ENCODE results near the gene CYB561D1.

Gene CYB561D1

DNA sequence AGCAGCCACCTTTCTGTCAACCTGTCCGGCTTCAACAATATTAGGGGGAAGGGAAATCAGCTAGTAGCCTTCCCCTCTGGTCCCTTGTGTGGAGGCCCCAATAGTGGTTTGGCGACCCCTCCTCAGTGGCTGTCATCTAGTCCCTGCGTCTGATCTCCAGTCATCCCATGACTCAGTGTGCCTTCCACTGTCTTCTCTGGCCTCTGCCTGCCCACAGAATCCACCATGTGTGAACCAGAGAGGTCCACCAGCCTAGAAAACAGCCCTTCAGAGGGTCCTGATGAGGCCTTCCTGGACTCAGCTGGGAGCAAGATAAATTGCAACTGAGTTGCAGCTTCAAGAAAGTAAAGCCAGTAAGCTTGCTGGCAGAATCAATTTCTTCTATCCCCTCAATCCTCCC lies 14.0 kb upstream of the CYB561D1 start:
- Histone ChIP-seq H3K4me3 (replicated peaks; ENCODE audit: insufficient read depth, low read length) (no peak overlapping the region), H3K27me3 (ENCODE audit: insufficient read depth, poor library complexity, severe bottlenecking) (peaks cover 4% of the 10 kb centered on the region), H3K27ac (replicated peaks) (no peak overlapping the region)
- TF ChIP-seq, protein P1, sequence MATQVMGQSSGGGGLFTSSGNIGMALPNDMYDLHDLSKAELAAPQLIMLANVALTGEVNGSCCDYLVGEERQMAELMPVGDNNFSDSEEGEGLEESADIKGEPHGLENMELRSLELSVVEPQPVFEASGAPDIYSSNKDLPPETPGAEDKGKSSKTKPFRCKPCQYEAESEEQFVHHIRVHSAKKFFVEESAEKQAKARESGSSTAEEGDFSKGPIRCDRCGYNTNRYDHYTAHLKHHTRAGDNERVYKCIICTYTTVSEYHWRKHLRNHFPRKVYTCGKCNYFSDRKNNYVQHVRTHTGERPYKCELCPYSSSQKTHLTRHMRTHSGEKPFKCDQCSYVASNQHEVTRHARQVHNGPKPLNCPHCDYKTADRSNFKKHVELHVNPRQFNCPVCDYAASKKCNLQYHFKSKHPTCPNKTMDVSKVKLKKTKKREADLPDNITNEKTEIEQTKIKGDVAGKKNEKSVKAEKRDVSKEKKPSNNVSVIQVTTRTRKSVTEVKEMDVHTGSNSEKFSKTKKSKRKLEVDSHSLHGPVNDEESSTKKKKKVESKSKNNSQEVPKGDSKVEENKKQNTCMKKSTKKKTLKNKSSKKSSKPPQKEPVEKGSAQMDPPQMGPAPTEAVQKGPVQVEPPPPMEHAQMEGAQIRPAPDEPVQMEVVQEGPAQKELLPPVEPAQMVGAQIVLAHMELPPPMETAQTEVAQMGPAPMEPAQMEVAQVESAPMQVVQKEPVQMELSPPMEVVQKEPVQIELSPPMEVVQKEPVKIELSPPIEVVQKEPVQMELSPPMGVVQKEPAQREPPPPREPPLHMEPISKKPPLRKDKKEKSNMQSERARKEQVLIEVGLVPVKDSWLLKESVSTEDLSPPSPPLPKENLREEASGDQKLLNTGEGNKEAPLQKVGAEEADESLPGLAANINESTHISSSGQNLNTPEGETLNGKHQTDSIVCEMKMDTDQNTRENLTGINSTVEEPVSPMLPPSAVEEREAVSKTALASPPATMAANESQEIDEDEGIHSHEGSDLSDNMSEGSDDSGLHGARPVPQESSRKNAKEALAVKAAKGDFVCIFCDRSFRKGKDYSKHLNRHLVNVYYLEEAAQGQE (IDR thresholded peaks at IDR 0.05; ENCODE audit: insufficient replicate concordance, low read depth): no peak
- no peak for TF ChIP-seq POLR2AphosphoS5 (IDR thresholded peaks at IDR 0.05; ENCODE audit: low read depth)
- TF ChIP-seq, protein P2, sequence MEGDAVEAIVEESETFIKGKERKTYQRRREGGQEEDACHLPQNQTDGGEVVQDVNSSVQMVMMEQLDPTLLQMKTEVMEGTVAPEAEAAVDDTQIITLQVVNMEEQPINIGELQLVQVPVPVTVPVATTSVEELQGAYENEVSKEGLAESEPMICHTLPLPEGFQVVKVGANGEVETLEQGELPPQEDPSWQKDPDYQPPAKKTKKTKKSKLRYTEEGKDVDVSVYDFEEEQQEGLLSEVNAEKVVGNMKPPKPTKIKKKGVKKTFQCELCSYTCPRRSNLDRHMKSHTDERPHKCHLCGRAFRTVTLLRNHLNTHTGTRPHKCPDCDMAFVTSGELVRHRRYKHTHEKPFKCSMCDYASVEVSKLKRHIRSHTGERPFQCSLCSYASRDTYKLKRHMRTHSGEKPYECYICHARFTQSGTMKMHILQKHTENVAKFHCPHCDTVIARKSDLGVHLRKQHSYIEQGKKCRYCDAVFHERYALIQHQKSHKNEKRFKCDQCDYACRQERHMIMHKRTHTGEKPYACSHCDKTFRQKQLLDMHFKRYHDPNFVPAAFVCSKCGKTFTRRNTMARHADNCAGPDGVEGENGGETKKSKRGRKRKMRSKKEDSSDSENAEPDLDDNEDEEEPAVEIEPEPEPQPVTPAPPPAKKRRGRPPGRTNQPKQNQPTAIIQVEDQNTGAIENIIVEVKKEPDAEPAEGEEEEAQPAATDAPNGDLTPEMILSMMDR (IDR thresholded peaks at IDR 0.05; ENCODE audit: insufficient read depth, low read length): no peak
- TF ChIP-seq GABPA (IDR thresholded peaks at IDR 0.05; ENCODE audit: low read depth): no peak
- no peak for TF ChIP-seq SPI1 (IDR thresholded peaks at IDR 0.05; ENCODE audit: borderline replicate concordance, low read depth)
- no peak for DNase-seq (ENCODE audit: low read depth in 1 of 2, low spot score in 1 of 2)

DNA sequence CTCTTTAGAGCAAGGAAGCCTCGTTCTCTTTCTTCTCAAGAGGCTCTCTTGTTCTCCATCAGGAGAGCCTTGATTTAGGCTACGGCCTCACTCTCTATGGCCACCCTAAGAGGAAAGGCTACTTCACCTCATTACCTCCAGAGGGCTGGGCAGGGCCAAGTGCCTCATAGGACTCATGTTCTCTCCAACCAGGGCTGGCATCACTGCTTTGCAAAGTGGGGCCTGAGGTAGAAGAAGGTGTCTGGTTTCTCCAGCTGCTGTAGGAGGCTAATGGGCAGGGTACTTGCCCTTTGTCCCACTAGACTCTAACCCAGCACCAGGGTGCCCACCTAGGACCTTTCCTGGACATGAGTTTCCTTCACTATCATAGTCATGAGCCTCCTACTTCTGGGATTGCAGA lies 12.2 kb upstream of the CYB561D1 start:
- no peak for TF ChIP-seq POLR2AphosphoS5 (IDR thresholded peaks at IDR 0.05; ENCODE audit: low read depth)
- no peak for TF ChIP-seq SPI1 (IDR thresholded peaks at IDR 0.05; ENCODE audit: borderline replicate concordance, low read depth)
- TF ChIP-seq, protein P1 (IDR thresholded peaks at IDR 0.05; ENCODE audit: insufficient replicate concordance, low read depth): no peak
- TF ChIP-seq GABPA (IDR thresholded peaks at IDR 0.05; ENCODE audit: low read depth): no peak
- TF ChIP-seq, protein P2 (IDR thresholded peaks at IDR 0.05; ENCODE audit: insufficient read depth, low read length): no peak
- H3K27ac ChIP-seq (replicated peaks): no peak overlapping the region
- DNase-seq (ENCODE audit: low read depth in 1 of 2, low spot score in 1 of 2): no peak

DNA sequence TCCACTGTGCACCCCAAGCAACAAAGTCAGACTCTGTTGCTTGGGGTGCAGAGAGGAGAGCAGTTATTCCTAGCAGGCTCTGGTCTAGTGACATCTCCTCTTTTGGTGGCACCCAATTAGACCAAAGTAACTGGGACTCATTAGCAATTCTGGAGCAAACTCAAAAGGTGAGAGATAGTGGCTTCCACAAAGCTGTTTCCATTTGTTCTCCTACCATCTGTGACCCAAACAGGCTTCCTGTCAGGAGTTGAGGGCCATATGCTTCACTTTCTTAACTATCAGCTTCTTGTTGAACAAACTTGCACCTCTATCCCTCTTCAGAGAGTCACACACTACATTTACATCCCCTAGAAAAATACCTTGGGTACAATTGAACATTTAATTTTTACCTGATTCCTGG lies 11.7 kb upstream of the CYB561D1 start:
- Histone ChIP-seq H3K27me3 (ENCODE audit: insufficient read depth, poor library complexity, severe bottlenecking) (peaks cover 4% of the 10 kb centered on the region), H3K4me3 (replicated peaks; ENCODE audit: insufficient read depth, low read length) (no peak overlapping the region), H3K27ac (replicated peaks) (no peak overlapping the region)
- no peak for DNase-seq (ENCODE audit: low read depth in 1 of 2, low spot score in 1 of 2)
- TF ChIP-seq SPI1 (IDR thresholded peaks at IDR 0.05; ENCODE audit: borderline replicate concordance, low read depth): no peak
- TF ChIP-seq POLR2AphosphoS5 (IDR thresholded peaks at IDR 0.05; ENCODE audit: low read depth): no peak
- no peak for TF ChIP-seq GABPA (IDR thresholded peaks at IDR 0.05; ENCODE audit: low read depth)
- TF ChIP-seq, protein P2 (IDR thresholded peaks at IDR 0.05; ENCODE audit: insufficient read depth, low read length): no peak
- TF ChIP-seq, protein P1 (IDR thresholded peaks at IDR 0.05; ENCODE audit: insufficient replicate concordance, low read depth): no peak

More for the DNA sequence above, 12.2 kb upstream of the CYB561D1 start:
- peaks cover 4% of the 10 kb centered on the region for H3K27me3 ChIP-seq (ENCODE audit: insufficient read depth, poor library complexity, severe bottlenecking)
- H3K4me3 ChIP-seq (replicated peaks; ENCODE audit: insufficient read depth, low read length): no peak overlapping the region

Data from HL-60 (cell line).